MCF 10A (cell line): Measurements from ENCODE around the gene CRADD. TPM values are rescaled to one million over a fixed set of nuclear protein-coding genes. Genes with fewer than 3 reads are reported as not detected.
A peak's percentile ranks its signal among the peaks of the same experiment; 100 is the strongest.

Experiments used
- BruUV-seq: library from RNA; stranded (reverse); fragments of 400-500 nt; replicated peaks from 2 replicates; lab custom pipeline; 2021; lab: Mats Ljungman, UMichigan
- CTCF ChIA-PET: fragments of 300-600 bp; sonication (Branson Sonifier 250); formaldehyde crosslinking; extraction: SDS; loops from one replicate; lab custom pipeline; 2021; ENCODE audit warnings: antibody characterized with exemption, inconsistent platforms; lab: Yijun Ruan, JAX
- POLR2A ChIA-PET: fragments of 300-600, 350-650 bp; sonication (Branson Sonifier 250); formaldehyde crosslinking; extraction: SDS; loops from one replicate; lab custom pipeline; 2020; ENCODE audit warnings: antibody characterized with exemption, inconsistent platforms; lab: Yijun Ruan, JAX
- DNase-seq: peaks from one replicate; pipeline ENCODE4 v3.0.0-alpha.2; 2018; ENCODE audit not compliant: unreplicated experiment
- H3K27ac Mint-ChIP-seq: one replicate; pipeline ENCODE4 v1.8.0; 2022; ENCODE audit warnings: mild to moderate bottlenecking, low read depth, mixed read lengths; ENCODE audit not compliant: unreplicated experiment
- H3K27me3 Mint-ChIP-seq: one replicate; pipeline ENCODE4 v1.8.0; 2022; ENCODE audit warnings: mixed read lengths; ENCODE audit not compliant: insufficient read depth, unreplicated experiment
- H3K36me3 Mint-ChIP-seq: one replicate; pipeline ENCODE4 v1.8.0; 2022; ENCODE audit warnings: mild to moderate bottlenecking, moderate library complexity, mixed read lengths; ENCODE audit not compliant: insufficient read depth, unreplicated experiment
- H3K4me1 Mint-ChIP-seq: one replicate; pipeline ENCODE4 v1.8.0; 2022; ENCODE audit warnings: mixed read lengths; ENCODE audit not compliant: insufficient read depth, unreplicated experiment
- H3K4me3 Mint-ChIP-seq: one replicate; pipeline ENCODE4 v1.8.0; 2022; ENCODE audit warnings: mild to moderate bottlenecking, moderate library complexity, mixed read lengths; ENCODE audit not compliant: unreplicated experiment
- H3K9me3 Mint-ChIP-seq: one replicate; pipeline ENCODE4 v1.8.0; 2022; ENCODE audit warnings: mixed read lengths; ENCODE audit not compliant: unreplicated experiment
- CTCF ChIP-seq: fragments of 200-600 bp; IDR thresholded peaks from one replicate; pipeline ENCODE4 v1.8.0; 2022; ENCODE audit warnings: antibody characterized with exemption, mild to moderate bottlenecking; ENCODE audit not compliant: unreplicated experiment
- intact Hi-C: fragments of 100-400 bp; cut with micrococcal nuclease; formaldehyde crosslinking; loops from 2 replicates; pipeline ENCODE4 v1.14.1; 2022
- total RNA-seq: library from RNA; stranded (reverse); gene quantifications from 2 replicates; pipeline ENCODE4 v1.2.3, GENCODE V29; 2022

CRADD gene
- total RNA-seq, 1 experiment from 2014 or later = 15.4 TPM

DNA sequence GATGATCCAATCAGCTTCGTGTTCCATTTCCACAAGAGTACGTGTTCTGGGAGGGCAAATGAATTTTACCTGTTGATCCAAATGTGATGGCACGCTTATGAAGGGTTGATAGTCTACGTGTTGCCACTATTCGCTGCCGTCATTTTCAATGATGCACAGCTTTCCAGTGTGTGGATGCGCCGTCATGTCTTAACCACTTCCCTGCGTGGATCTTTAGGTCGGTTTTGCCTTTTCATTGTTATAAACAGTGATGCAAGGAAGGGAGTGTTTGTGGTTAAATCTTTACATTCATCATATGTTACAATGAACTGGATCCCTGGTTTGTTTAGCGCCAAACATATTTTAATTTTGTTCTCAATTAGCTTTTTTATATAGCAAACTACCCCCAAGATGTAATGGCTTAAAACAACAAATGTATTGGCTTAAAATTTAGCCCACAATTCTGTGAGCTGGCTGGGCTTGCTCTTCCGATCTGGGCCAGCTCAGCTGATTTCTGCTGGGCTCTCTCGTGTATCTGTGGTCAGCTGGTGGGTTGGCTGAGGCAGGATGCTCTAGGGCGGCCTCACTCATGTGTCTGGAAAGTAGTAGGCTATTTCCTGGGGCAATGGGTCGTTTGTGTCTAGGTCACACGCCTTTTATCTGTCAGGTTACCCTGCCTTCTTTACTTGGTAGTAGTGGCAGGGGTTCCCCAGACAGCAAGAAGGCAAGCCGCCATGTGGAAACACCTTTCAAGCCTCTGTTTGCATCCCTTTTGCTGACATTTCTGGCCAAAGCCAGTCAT is 176.7 kb downstream of the CRADD start:
- intact Hi-C loops = no loop called here
- ChIA-PET POLR2A (no interaction called here), CTCF (no interaction called here)
- no peaks in the 10 kb centered on the region for H3K27me3 Mint-ChIP-seq
- no peaks in the 10 kb centered on the region for H3K36me3 Mint-ChIP-seq
- H3K9me3 Mint-ChIP-seq = no peaks in the 10 kb centered on the region
- BruUV-seq = no TSS peak
- no peak overlapping the region for H3K27ac Mint-ChIP-seq
- TF ChIP-seq CTCF = no peak
- H3K4me3 Mint-ChIP-seq = no peak overlapping the region
- DNase-seq = no peak
- no peaks in the 10 kb centered on the region for H3K4me1 Mint-ChIP-seq

GRCh38 chr12:93855261-93855660 is 178.1 kb downstream of the CRADD start:
- no peak for TF ChIP-seq CTCF
- ChIA-PET POLR2A (no interaction called here), CTCF (no interaction called here)
- no peak overlapping the region for H3K4me3 Mint-ChIP-seq
- no peaks in the 10 kb centered on the region for H3K27me3 Mint-ChIP-seq
- no peaks in the 10 kb centered on the region for H3K9me3 Mint-ChIP-seq
- H3K27ac Mint-ChIP-seq = no peak overlapping the region
- no peak for DNase-seq
- no TSS peak for BruUV-seq
- intact Hi-C loops = no loop called here
- H3K4me1 Mint-ChIP-seq = no peaks in the 10 kb centered on the region
- H3K36me3 Mint-ChIP-seq = no peaks in the 10 kb centered on the region

- BruUV-seq = no TSS peak
- H3K27ac Mint-ChIP-seq = no peak overlapping the region
- H3K9me3 Mint-ChIP-seq = no peaks in the 10 kb centered on the region
- ChIA-PET POLR2A (no interaction called here), CTCF (interaction anchor here (0.6 to 1.5 kb wide), 3 partner anchors 11 to 102 kb away, joined by 3 to 5 read pairs (median 4); no protein-coding TSS in a partner anchor)
- no peaks in the 10 kb centered on the region for H3K36me3 Mint-ChIP-seq
- no peak for TF ChIP-seq CTCF
- no peak for DNase-seq
- no peaks in the 10 kb centered on the region for H3K27me3 Mint-ChIP-seq
- intact Hi-C loops = no loop called here
- no peaks in the 10 kb centered on the region for H3K4me1 Mint-ChIP-seq
- H3K4me3 Mint-ChIP-seq = no peak overlapping the region
Measured at GRCh38 chr12:93856611-93857010, 179.4 kb downstream of the CRADD start.

DNA sequence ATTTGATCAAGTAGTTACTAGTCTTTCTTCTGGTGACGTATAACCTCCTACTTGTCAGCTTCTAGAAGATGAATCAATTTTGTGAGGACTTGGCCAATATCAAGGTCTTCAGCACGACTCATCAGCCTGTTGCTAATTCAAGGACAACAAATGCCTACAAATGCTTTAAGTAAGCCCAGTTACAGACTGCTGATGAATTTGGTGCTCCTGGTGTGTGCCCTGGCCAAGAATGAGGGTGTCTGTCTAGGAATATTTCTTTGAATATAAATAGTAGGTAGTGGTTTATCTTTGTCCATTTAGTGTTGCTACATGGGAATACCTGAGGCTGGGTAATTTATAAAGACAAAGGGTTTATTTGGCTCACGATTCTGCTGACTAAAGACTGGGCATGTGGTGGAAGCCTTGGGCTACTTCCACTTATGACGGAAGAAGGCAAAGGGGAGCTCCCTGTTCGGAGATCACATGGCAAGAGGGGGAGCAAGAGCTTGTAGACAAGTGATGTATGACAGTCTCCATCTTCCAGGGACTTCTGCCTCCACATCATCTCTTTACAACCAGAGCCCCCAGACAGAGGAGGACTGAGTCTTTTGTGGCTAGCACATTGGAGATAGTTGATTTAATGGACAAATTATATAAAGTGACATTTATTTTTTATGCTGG is 180.2 kb downstream of the CRADD start:
- Mint-ChIP-seq H3K9me3 (no peaks in the 10 kb centered on the region), H3K4me3 (no peak overlapping the region), H3K27ac (no peak overlapping the region)

More for the DNA sequence above, 180.2 kb downstream of the CRADD start:
- no peak for TF ChIP-seq CTCF
- Mint-ChIP-seq H3K27me3 (no peaks in the 10 kb centered on the region), H3K36me3 (no peaks in the 10 kb centered on the region), H3K4me1 (peaks cover 5% of the 10 kb centered on the region)
- POLR2A ChIA-PET = no interaction called here
- DNase-seq = peak; percentile 33
- no TSS peak for BruUV-seq
- CTCF ChIA-PET = interaction anchor here (1.5 kb wide), 1 partner anchor 90 kb away, joined by 3 read pairs; no protein-coding TSS in a partner anchor
- intact Hi-C loops = no loop called here
